ENCODE measurements around the gene LINC00237. TPM values are rescaled to one million over a fixed set of nuclear protein-coding genes. Genes with fewer than 3 reads are reported as not detected.

LINC00237 gene
- total and polyA plus RNA-seq, 2 of the 8 experiments (the other 6 are each of a cell fraction or from before 2014, with no cell fraction given), result 0.28 to 1.4 TPM

DNA sequence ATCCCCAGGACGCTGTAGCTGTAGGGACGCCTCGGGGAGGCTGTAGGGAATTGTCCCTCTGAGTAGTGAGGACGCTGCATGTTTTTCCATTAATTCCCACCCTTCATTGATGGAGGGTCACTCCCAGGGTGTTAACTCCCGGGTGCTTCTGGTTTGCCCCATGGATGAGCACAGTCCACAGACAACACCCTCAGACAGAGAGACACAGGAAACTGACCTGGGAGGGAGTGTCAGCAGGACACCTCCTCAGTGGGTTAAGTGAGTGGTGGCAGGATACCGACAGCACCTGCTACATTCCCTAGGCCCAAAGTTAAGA is 53.5 kb downstream of the LINC00237 start:
- DNase-seq (ENCODE audit: low read depth in 1 of 2, low spot score in 2 of 2), result peak in 1 of 2 experiments; percentile 35
- H3K4me3 ChIP-seq (ENCODE audit: extremely low read depth in 1 of 4, insufficient read depth in 2 of 4, low read depth in 3 of 4, low read length in 4 of 4), result no peak overlapping the region

More for the DNA sequence above, 53.5 kb downstream of the LINC00237 start:
- POLR2A ChIA-PET (ENCODE audit: partially characterized antibody), result interaction anchor here (1.2 kb wide), 1 partner anchor 49 kb away, joined by 3 read pairs; no protein-coding TSS in a partner anchor
- Histone ChIP-seq H3K9ac (replicated peaks in 1 of 4; ENCODE audit: extremely low read depth in 1 of 4, low read depth in 3 of 4, low read length in 3 of 4) (no peak overlapping the region), H3K23me2 (ENCODE audit: low read depth, low read length) (no peaks in the 10 kb centered on the region), H3K79me1 (ENCODE audit: low read depth, low read length) (no peaks in the 10 kb centered on the region), H2BK12ac (ENCODE audit: low read depth, low read length) (peak overlapping the region; percentile 83; the same call in 1 of the 2 replicates), H3K14ac (ENCODE audit: insufficient read length) (no peak overlapping the region), H3K23ac (ENCODE audit: insufficient read length) (no peak overlapping the region), H2BK20ac (ENCODE audit: low read length) (peak overlapping the region; percentile 55; the same call in 1 of the 2 replicates), H3K18ac (ENCODE audit: extremely low read depth, low read length) (0 out of 2 replicates have a peak overlapping the region, but pooled peaks have one; percentile 38), H3K36me3 (ENCODE audit: control insufficient read depth in 2 of 4, insufficient read depth in 4 of 4, low read length in 3 of 4) (no peaks in the 10 kb centered on the region), H2BK15ac (ENCODE audit: low read length) (0 out of 2 replicates have a peak overlapping the region, but pooled peaks have one; percentile 48), H3K9me3 (ENCODE audit: insufficient read depth in 2 of 2, low read depth in 1 of 2, low read length in 1 of 2) (no peaks in the 10 kb centered on the region), H2AK5ac (ENCODE audit: low read depth, low read length) (no peak overlapping the region), H4K8ac (ENCODE audit: extremely low read depth, insufficient read depth, low read length) (no peak overlapping the region), H2BK5ac (ENCODE audit: low read depth, low read length) (peak overlapping the region; percentile 82; the same call in 1 of the 2 replicates), H3K27ac (ENCODE audit: low read depth, low read length) (no peak overlapping the region), H4K20me1 (replicated peaks in 1 of 2; ENCODE audit: control insufficient read depth in 1 of 2, insufficient read depth in 2 of 2, low read length in 2 of 2) (no peaks in the 10 kb centered on the region), H4K5ac (ENCODE audit: insufficient read length, low read depth, low read length) (no peak overlapping the region), H3K27me3 (replicated peaks in 1 of 4; ENCODE audit: control insufficient read depth in 3 of 4, extremely low read depth in 1 of 4, insufficient read depth in 3 of 4, low read length in 3 of 4) (no peaks in the 10 kb centered on the region), H3K4me2 (ENCODE audit: insufficient read depth in 1 of 2, low read depth in 2 of 2, low read length in 2 of 2) (peak overlapping the region; percentile 12 to 26; a peak in 1 of 4 replicates), H2AFZ (ENCODE audit: low read length) (no peak overlapping the region), H3K4me1 (replicated peaks in 1 of 4; ENCODE audit: control insufficient read depth in 3 of 4, insufficient read depth in 4 of 4, low read length in 3 of 4) (peaks cover 5 to 14% (median 10%) of the 10 kb centered on the region in 4 experiments; a peak in 6 of 7 replicates), H3K4ac (replicated peaks; ENCODE audit: insufficient read length, low read depth, low read length) (no peak overlapping the region), H2BK120ac (replicated peaks; ENCODE audit: low read depth, low read length) (no peak overlapping the region), H4K91ac (replicated peaks; ENCODE audit: insufficient read length, low read length) (peak overlapping the region; percentile 45), H3K56ac (replicated peaks; ENCODE audit: insufficient read length, low read depth, low read length) (no peak overlapping the region), H3K79me2 (ENCODE audit: control insufficient read depth in 1 of 2, insufficient read depth in 2 of 2, low read length in 2 of 2) (no peaks in the 10 kb centered on the region)
- no peak for TF ChIP-seq BRCA1 (IDR thresholded peaks at IDR 0.05; ENCODE audit: low read depth, low read length)
- no peak for TF ChIP-seq EP300 (IDR thresholded peaks at IDR 0.05; ENCODE audit: borderline replicate concordance in 1 of 2, low read depth in 2 of 2, low read length in 2 of 2)
- no peak for TF ChIP-seq SP4 (IDR thresholded peaks at IDR 0.05; ENCODE audit: low read length)
- no peak for TF ChIP-seq TCF12 (IDR thresholded peaks at IDR 0.05; ENCODE audit: low read depth, low read length)
- TF ChIP-seq, protein P1, sequence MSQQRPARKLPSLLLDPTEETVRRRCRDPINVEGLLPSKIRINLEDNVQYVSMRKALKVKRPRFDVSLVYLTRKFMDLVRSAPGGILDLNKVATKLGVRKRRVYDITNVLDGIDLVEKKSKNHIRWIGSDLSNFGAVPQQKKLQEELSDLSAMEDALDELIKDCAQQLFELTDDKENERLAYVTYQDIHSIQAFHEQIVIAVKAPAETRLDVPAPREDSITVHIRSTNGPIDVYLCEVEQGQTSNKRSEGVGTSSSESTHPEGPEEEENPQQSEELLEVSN (IDR thresholded peaks at IDR 0.05), result no peak
- TF ChIP-seq, protein P2, sequence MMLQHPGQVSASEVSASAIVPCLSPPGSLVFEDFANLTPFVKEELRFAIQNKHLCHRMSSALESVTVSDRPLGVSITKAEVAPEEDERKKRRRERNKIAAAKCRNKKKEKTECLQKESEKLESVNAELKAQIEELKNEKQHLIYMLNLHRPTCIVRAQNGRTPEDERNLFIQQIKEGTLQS (IDR thresholded peaks at IDR 0.05; ENCODE audit: insufficient read depth, low read depth, low read length), result no peak
- TF ChIP-seq CEBPB (IDR thresholded peaks at IDR 0.05; ENCODE audit: low read depth, low read length), result no peak
- TF ChIP-seq MAFK (IDR thresholded peaks at IDR 0.05; ENCODE audit: low read depth, low read length), result no peak
- CTCF ChIA-PET (ENCODE audit: partially characterized antibody), result interaction anchor here (0.6 to 2.3 kb wide), 9 partner anchors 15 to 213 kb away, joined by 3 to 10 read pairs (median 3); no protein-coding TSS in a partner anchor
- FAIRE-seq, result no peak
- 85% methylated on average over 6 of the region's 6 CpGs; no CpG with 5 or more reads in 1 of the 2 experiments for WGBS, 2 experiments (ENCODE audit: extremely low coverage in 1 of 2, insufficient coverage in 1 of 2, insufficient read length in 1 of 2, insufficient replicate concordance in 2 of 2, low coverage in 1 of 2, low lambda C conversion rate in 2 of 2, missing lambda C conversion rate in 1 of 2)
